Tibial nerve (tissue), 4 donors: Measurements from ENCODE around the gene CXCL8. TPM values are rescaled to one million over a fixed set of nuclear protein-coding genes. Genes with fewer than 3 reads are reported as not detected.

Experiments used
- DNase-seq, 2 donors: peaks; one replicate each; pipeline ENCODE4 v3.0.0-alpha.2; 2019; ENCODE audit warnings: low spot score in 2 of 2
- H3K27ac ChIP-seq, 4 donors: fragments of 200-600 bp; sonication (generic) in 3 of 4; one replicate each; pipeline ENCODE4 v1.5.1; 2017 to 2019; ENCODE audit warnings: mild to moderate bottlenecking in 1 of 4
- H3K27me3 ChIP-seq, 2 donors: fragments of 200-600 bp; sonication (generic) in 1 of 2; one replicate each; pipeline versions ENCODE4 v1.5.1 to v1.6.0; 2017 to 2019
- H3K36me3 ChIP-seq, 3 donors: fragments of 200-600 bp; sonication (generic); one replicate each; pipeline ENCODE4 v1.5.1; 2018 to 2019
- H3K4me1 ChIP-seq, 4 donors: fragments of 200-600 bp; sonication (generic) in 3 of 4; one replicate each; pipeline ENCODE4 v1.5.1; 2017 to 2019
- H3K4me3 ChIP-seq, 4 donors: fragments of 200-600 bp; sonication (generic) in 3 of 4; one replicate each; pipeline ENCODE4 v1.5.1; 2017 to 2019; ENCODE audit warnings: mild to moderate bottlenecking in 1 of 4, moderate library complexity in 1 of 4
- H3K9me3 ChIP-seq, 4 donors: fragments of 200-600 bp; sonication (generic) in 3 of 4; one replicate each; pipeline ENCODE4 v1.5.1; 2017 to 2019
- CTCF ChIP-seq, 5 experiments: fragments of 200-600 bp in 3 of 5; fragments of 450-650 bp in 2 of 5; sonication (generic) in 3 of 5; IDR thresholded peaks; one replicate each; pipeline ENCODE4 v1.5.1; 2016 to 2019; ENCODE audit warnings: antibody characterized with exemption in 5 of 5, mild to moderate bottlenecking in 3 of 5, moderate library complexity in 2 of 5
- EP300 ChIP-seq, 2 donors: sonication (generic); formaldehyde crosslinking; IDR thresholded peaks; one replicate each; pipeline ENCODE4 v1.6.1; 2017; ENCODE audit warnings: antibody characterized with exemption in 2 of 2, mild to moderate bottlenecking in 1 of 2
- POLR2A ChIP-seq, 2 donors: fragments of 450-650 bp; IDR thresholded peaks; one replicate each; pipeline ENCODE4 v1.6.1; 2017; ENCODE audit warnings: antibody characterized with exemption in 2 of 2, mild to moderate bottlenecking in 2 of 2, moderate library complexity in 2 of 2
- WGBS, 2 donors: methylation state at CpG; one replicate each; pipeline ENCODE4 v1.1.5; 2018; 5-methylcytosine and 5-hydroxymethylcytosine counted together
- total RNA-seq, 4 donors: library from RNA; depleted of rRNA; stranded (reverse); fragments of >200 nt; gene quantifications; one replicate each; pipeline ENCODE4 v1.1.0, GENCODE V29; 2016

Gene CXCL8
- total RNA-seq, 4 donors from 2014 or later = 0.22 to 10.8 (median 1.3) TPM

- Histone ChIP-seq H3K27me3 (no peaks in the 10 kb centered on the region), H3K4me3 (no peak overlapping the region), H3K4me1 (no peaks in the 10 kb centered on the region), H3K9me3 (no peaks in the 10 kb centered on the region), H3K36me3 (no peaks in the 10 kb centered on the region), H3K27ac (no peak overlapping the region)
- DNase-seq = no peak
- TF ChIP-seq POLR2A (IDR thresholded peaks at IDR 0.05) = no peak
- TF ChIP-seq EP300 (IDR thresholded peaks at IDR 0.05) = no peak
- TF ChIP-seq CTCF (IDR thresholded peaks at IDR 0.05) = no peak
Measured at GRCh38 chr4:73750730-73751129, 10.4 kb downstream of the CXCL8 start.

- DNase-seq = no peak
- Histone ChIP-seq H3K4me1 (no peaks in the 10 kb centered on the region), H3K36me3 (no peaks in the 10 kb centered on the region), H3K4me3 (no peak overlapping the region), H3K27ac (no peak overlapping the region), H3K27me3 (no peaks in the 10 kb centered on the region), H3K9me3 (no peaks in the 10 kb centered on the region)
- TF ChIP-seq POLR2A (IDR thresholded peaks at IDR 0.05) (no peak), EP300 (IDR thresholded peaks at IDR 0.05) (no peak), CTCF (IDR thresholded peaks at IDR 0.05) (no peak)
- WGBS, 2 donors = 21 to 33% methylated on average over 2 of the region's 2 CpGs
Measured at GRCh38 chr4:73751166-73751565, 10.8 kb downstream of the CXCL8 start.

GRCh38 chr4:73751830-73752229 is 11.5 kb downstream of the CXCL8 start:
- Histone ChIP-seq H3K9me3 (no peaks in the 10 kb centered on the region), H3K36me3 (no peaks in the 10 kb centered on the region), H3K4me1 (no peaks in the 10 kb centered on the region), H3K27me3 (no peaks in the 10 kb centered on the region), H3K27ac (no peak overlapping the region), H3K4me3 (no peak overlapping the region)
- TF ChIP-seq EP300 (IDR thresholded peaks at IDR 0.05) = no peak
- TF ChIP-seq POLR2A (IDR thresholded peaks at IDR 0.05) = no peak
- TF ChIP-seq CTCF (IDR thresholded peaks at IDR 0.05) = no peak
- DNase-seq = no peak
- WGBS, 2 donors = 93 to 96% methylated on average over 1 of the region's 1 CpG

GRCh38 chr4:73752424-73752823 is 12.1 kb downstream of the CXCL8 start:
- 75 to 77% methylated on average over 3 of the region's 3 CpGs for WGBS, 2 donors
- no peaks in the 10 kb centered on the region for H3K27me3 ChIP-seq
- TF ChIP-seq CTCF (IDR thresholded peaks at IDR 0.05) (no peak), POLR2A (IDR thresholded peaks at IDR 0.05) (no peak), EP300 (IDR thresholded peaks at IDR 0.05) (no peak)

GRCh38 chr4:73753215-73753614 is 12.8 kb downstream of the CXCL8 start:
- WGBS, 2 donors = 92 to 95% methylated on average over 1 of the region's 1 CpG
- no peaks in the 10 kb centered on the region for H3K27me3 ChIP-seq
- no peaks in the 10 kb centered on the region for H3K36me3 ChIP-seq
- no peaks in the 10 kb centered on the region for H3K9me3 ChIP-seq
- no peak for DNase-seq
- TF ChIP-seq CTCF (IDR thresholded peaks at IDR 0.05) (no peak), POLR2A (IDR thresholded peaks at IDR 0.05) (no peak), EP300 (IDR thresholded peaks at IDR 0.05) (no peak)
- H3K4me3 ChIP-seq = no peak overlapping the region
- H3K4me1 ChIP-seq = no peaks in the 10 kb centered on the region
- no peak overlapping the region for H3K27ac ChIP-seq

More at GRCh38 chr4:73752424-73752823, 12.1 kb downstream of the CXCL8 start:
- no peaks in the 10 kb centered on the region for H3K9me3 ChIP-seq
- H3K27ac ChIP-seq = no peak overlapping the region
- H3K4me1 ChIP-seq = no peaks in the 10 kb centered on the region
- H3K36me3 ChIP-seq = no peaks in the 10 kb centered on the region
- no peak overlapping the region for H3K4me3 ChIP-seq
- no peak for DNase-seq
